Neuronal stem cell (in vitro differentiated cells): ENCODE measurements around the gene PLXNC1.

Source experiments
- DNase-seq: peaks from one replicate; pipeline ENCODE4 v3.0.0-alpha.2; 2013; ENCODE audit warnings: low spot score
- H2AFZ ChIP-seq: one replicate; pipeline ENCODE4 v1.6.1; 2013; ENCODE audit warnings: mild to moderate bottlenecking, low read length, inconsistent platforms
- H2AK5ac ChIP-seq: 2 replicates; pipeline ENCODE4 v1.6.1; 2013; ENCODE audit warnings: low read depth, mild to moderate bottlenecking, inconsistent platforms, low read length, moderate library complexity, mixed read lengths
- H2BK120ac ChIP-seq: 2 replicates; pipeline ENCODE4 v1.6.1; 2013; ENCODE audit warnings: low read depth, mild to moderate bottlenecking, inconsistent platforms, low read length, moderate library complexity, mixed read lengths
- H2BK12ac ChIP-seq: one replicate; pipeline ENCODE4 v1.6.1; 2013; ENCODE audit warnings: low read length, inconsistent platforms
- H2BK15ac ChIP-seq: 2 replicates; pipeline ENCODE4 v1.6.1; 2013; ENCODE audit warnings: mild to moderate bottlenecking, low read length, inconsistent platforms, mixed read lengths
- H2BK5ac ChIP-seq: one replicate; pipeline ENCODE4 v1.6.1; 2013; ENCODE audit warnings: inconsistent platforms, mild to moderate bottlenecking, low read length, moderate library complexity
- H3K14ac ChIP-seq: one replicate; pipeline ENCODE4 v1.6.1; 2013; ENCODE audit warnings: low read length, inconsistent platforms
- H3K18ac ChIP-seq: 2 replicates; pipeline ENCODE4 v1.6.1; 2013; ENCODE audit warnings: low read length, inconsistent platforms
- H3K23ac ChIP-seq: 2 replicates; pipeline ENCODE4 v1.6.1; 2013; ENCODE audit warnings: low read depth, mild to moderate bottlenecking, mixed read lengths, low read length, inconsistent platforms; ENCODE audit not compliant: poor library complexity
- H3K27ac ChIP-seq: replicated peaks from 3 replicates; pipeline ENCODE4 v1.5.1; 2013; ENCODE audit warnings: low read length, inconsistent platforms
- H3K27me3 ChIP-seq, 3 experiments: 2 replicates each; pipeline ENCODE4 v1.6.1; 2013; ENCODE audit warnings: low read length in 3 of 3, mild to moderate bottlenecking in 2 of 3, inconsistent platforms in 1 of 3, low read depth in 1 of 3, mixed read lengths in 1 of 3, moderate library complexity in 1 of 3; ENCODE audit not compliant: control insufficient read depth in 3 of 3, insufficient read depth in 3 of 3
- H3K36me3 ChIP-seq, 2 donors: replicated peaks in 1 of 2; 2 replicates each; pipeline ENCODE4 v1.6.1; 2013; ENCODE audit warnings: low read length in 2 of 2; ENCODE audit not compliant: control insufficient read depth in 2 of 2, insufficient read depth in 2 of 2
- H3K4ac ChIP-seq: 2 replicates; pipeline ENCODE4 v1.6.1; 2013; ENCODE audit warnings: inconsistent platforms, mild to moderate bottlenecking, low read length, moderate library complexity
- H3K4me1 ChIP-seq, 2 donors: 1 replicate in 1 of 2; 2 replicates in 1 of 2; pipeline ENCODE4 v1.6.1; 2013; ENCODE audit warnings: low read length in 2 of 2, low read depth in 1 of 2; ENCODE audit not compliant: control insufficient read depth in 2 of 2, insufficient read depth in 1 of 2
- H3K4me2 ChIP-seq: one replicate; pipeline ENCODE4 v1.6.1; 2013; ENCODE audit warnings: mild to moderate bottlenecking, low read length, inconsistent platforms; ENCODE audit not compliant: insufficient read depth, poor library complexity, severe bottlenecking
- H3K4me3 ChIP-seq, 2 donors: 2 replicates each; pipeline ENCODE4 v1.5.1; 2013; ENCODE audit warnings: low read length in 2 of 2, mild to moderate bottlenecking in 2 of 2, inconsistent platforms in 1 of 2, moderate library complexity in 1 of 2
- H3K79me1 ChIP-seq: one replicate; pipeline ENCODE4 v1.6.1; 2013; ENCODE audit warnings: low read depth, mild to moderate bottlenecking, inconsistent platforms, low read length, moderate library complexity
- H3K9ac ChIP-seq: one replicate; pipeline ENCODE4 v1.6.1; 2013; ENCODE audit warnings: mild to moderate bottlenecking, low read depth, low read length, inconsistent platforms; ENCODE audit not compliant: poor library complexity
- H3K9me3 ChIP-seq, 2 donors: replicated peaks in 1 of 2; 2 replicates each; pipeline versions ENCODE3 to v1.6.1; 2013; ENCODE audit warnings: low read length in 2 of 2, mild to moderate bottlenecking in 2 of 2, inconsistent platforms in 1 of 2, low read depth in 1 of 2, mixed read lengths in 1 of 2, moderate library complexity in 1 of 2; ENCODE audit not compliant: control insufficient read depth in 2 of 2, insufficient read depth in 1 of 2
- H4K8ac ChIP-seq: one replicate; pipeline ENCODE4 v1.6.1; 2013; ENCODE audit warnings: low read depth, mild to moderate bottlenecking, inconsistent platforms, low read length, moderate library complexity
- H4K91ac ChIP-seq: one replicate; pipeline ENCODE4 v1.6.1; 2013; ENCODE audit warnings: low read length, low read depth, mild to moderate bottlenecking, inconsistent platforms; ENCODE audit not compliant: poor library complexity
- WGBS, 2 donors: extraction: QIAGEN DNeasy Blood & Tissue Kit; methylation state at CpG; one replicate each; pipeline ENCODE4 v1.1.7; 2013; ENCODE audit warnings: missing lambda C conversion rate in 2 of 2, mixed read lengths in 1 of 2; ENCODE audit not compliant: insufficient read length in 2 of 2, insufficient replicate concordance in 1 of 2; ENCODE audit errors: extremely low coverage in 2 of 2; 5-methylcytosine and 5-hydroxymethylcytosine counted together

PLXNC1 gene

GRCh38 chr12:94144781-94145180 is 3.6 kb upstream of the PLXNC1 start:
- WGBS, 2 donors = no CpG with 5 or more reads among the region's 3 CpGs
- DNase-seq = no peak

DNA sequence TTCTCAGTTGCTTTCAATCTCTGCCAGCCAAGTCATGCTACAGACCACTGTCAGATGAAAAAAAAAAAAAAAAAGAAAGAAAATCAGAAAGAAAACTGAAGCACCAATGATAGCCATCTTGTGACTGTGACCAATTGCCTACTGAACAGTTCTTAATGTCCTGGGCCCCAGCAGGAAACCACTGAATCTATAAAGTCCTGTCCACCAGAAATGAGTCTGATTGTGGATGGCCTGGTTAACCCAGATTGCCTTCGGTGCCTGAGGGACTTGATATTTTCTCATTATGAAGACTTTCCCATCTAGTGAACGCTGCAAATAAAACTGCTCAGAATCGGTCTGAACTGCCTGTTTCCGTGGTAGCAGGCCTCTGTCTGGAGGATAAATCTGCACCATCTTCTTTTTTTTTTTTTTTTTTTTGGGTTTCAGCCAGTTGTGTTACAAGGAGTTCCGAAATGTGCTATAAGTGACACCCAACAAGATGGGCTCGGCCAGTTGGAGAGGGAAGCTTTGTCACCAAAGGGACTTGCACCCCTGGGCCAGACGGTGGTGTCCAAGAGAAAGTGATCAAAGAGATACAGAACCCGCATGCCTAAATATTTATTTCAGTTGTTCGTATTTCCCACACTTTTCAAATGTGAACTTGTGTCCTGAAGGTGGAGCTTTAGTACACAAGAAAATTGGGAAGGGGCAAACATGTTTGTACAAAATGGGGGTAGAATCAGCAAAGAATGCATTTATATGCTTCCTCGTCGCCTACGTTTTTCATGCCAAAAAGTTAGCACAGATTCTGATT is 3.0 kb upstream of the PLXNC1 start:
- Histone ChIP-seq H3K79me1 (no peaks in the 10 kb centered on the region), H3K4me2 (no peak overlapping the region), H3K4ac (no peak overlapping the region), H3K27me3 (peaks cover 0 to 20% (median 17%) of the 10 kb centered on the region in 3 experiments), H3K36me3 (no peaks in the 10 kb centered on the region), H2BK5ac (no peak overlapping the region), H3K18ac (no peak overlapping the region), H2BK12ac (no peak overlapping the region), H2BK120ac (no peak overlapping the region), H4K8ac (no peak overlapping the region), H3K9ac (no peak overlapping the region), H2AFZ (peak overlapping the region; percentile 51), H3K4me3 (no peak overlapping the region), H3K14ac (no peak overlapping the region), H3K4me1 (peaks cover 2% of the 10 kb centered on the region in 2 donors), H4K91ac (no peak overlapping the region), H3K27ac (no peak overlapping the region), H3K23ac (no peak overlapping the region), H2BK15ac (no peak overlapping the region), H3K9me3 (no peaks in the 10 kb centered on the region), H2AK5ac (no peak overlapping the region)
- no CpG with 5 or more reads among the region's 12 CpGs for WGBS, 2 donors
- DNase-seq = no peak

More at GRCh38 chr12:94144781-94145180, 3.6 kb upstream of the PLXNC1 start:
- Histone ChIP-seq H3K23ac (no peak overlapping the region), H3K4me2 (no peak overlapping the region), H3K14ac (no peak overlapping the region), H3K9ac (no peak overlapping the region), H2AFZ (no peak overlapping the region), H2BK15ac (no peak overlapping the region), H3K27me3 (peaks cover 0 to 17% (median 17%) of the 10 kb centered on the region in 3 experiments), H3K18ac (no peak overlapping the region), H2AK5ac (no peak overlapping the region), H4K91ac (no peak overlapping the region), H3K36me3 (no peaks in the 10 kb centered on the region), H3K4ac (no peak overlapping the region), H2BK5ac (no peak overlapping the region), H3K9me3 (no peaks in the 10 kb centered on the region), H3K79me1 (no peaks in the 10 kb centered on the region), H3K27ac (no peak overlapping the region), H2BK120ac (no peak overlapping the region), H4K8ac (no peak overlapping the region), H3K4me3 (no peak overlapping the region), H2BK12ac (no peak overlapping the region), H3K4me1 (peaks cover 0 to 2% of the 10 kb centered on the region in 2 donors)

DNA sequence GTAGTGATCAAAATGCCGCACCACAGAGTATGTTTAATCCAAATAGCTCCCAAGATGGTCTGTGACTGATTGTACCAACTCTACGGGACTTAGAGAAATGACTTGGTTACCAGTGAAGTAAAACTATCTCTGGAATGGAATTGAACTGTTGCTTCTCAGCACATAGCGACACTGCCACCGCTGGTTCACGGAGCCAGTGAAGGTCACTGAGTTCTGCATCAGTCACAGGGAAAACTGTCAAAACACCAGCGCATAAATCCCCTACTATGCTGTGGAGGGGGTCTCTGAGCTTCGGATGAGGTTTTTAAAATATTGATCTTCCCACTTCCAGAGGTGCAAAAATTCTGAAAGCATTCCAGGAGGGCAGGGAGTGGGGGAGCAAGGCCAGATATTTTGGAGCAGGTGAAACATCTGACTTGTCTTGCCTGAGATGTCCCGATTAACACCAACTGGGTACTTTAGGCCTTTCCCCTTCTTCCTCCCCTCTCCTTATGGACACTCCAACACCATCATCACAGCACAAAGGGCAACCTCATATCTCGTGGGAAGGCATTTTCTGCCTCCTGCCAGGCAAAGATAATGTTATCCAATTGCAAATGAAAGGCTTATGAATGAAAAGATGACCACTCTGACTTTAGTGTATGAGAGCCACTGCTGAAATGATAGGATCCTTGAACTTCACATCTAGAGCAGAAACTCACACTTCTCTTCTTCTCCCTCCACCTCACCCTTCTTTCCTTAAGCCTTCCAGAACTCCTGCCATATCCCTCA is 2.0 kb upstream of the PLXNC1 start:
- DNase-seq = no peak
- no peak overlapping the region for H2BK15ac ChIP-seq
- peaks cover 0 to 23% (median 17%) of the 10 kb centered on the region in 3 experiments for H3K27me3 ChIP-seq

More for the DNA sequence above, 2.0 kb upstream of the PLXNC1 start:
- Histone ChIP-seq H3K4ac (no peak overlapping the region), H2AFZ (peak overlapping the region; percentile 51), H2BK120ac (no peak overlapping the region), H3K79me1 (no peaks in the 10 kb centered on the region), H4K91ac (no peak overlapping the region), H3K4me3 (no peak overlapping the region), H3K4me1 (peaks cover 2 to 7% of the 10 kb centered on the region in 2 donors), H4K8ac (no peak overlapping the region), H2AK5ac (no peak overlapping the region), H3K27ac (no peak overlapping the region), H2BK5ac (no peak overlapping the region), H3K9me3 (no peaks in the 10 kb centered on the region), H3K23ac (no peak overlapping the region), H3K36me3 (no peaks in the 10 kb centered on the region), H2BK12ac (no peak overlapping the region), H3K9ac (no peak overlapping the region), H3K18ac (no peak overlapping the region), H3K4me2 (no peak overlapping the region), H3K14ac (no peak overlapping the region)
- WGBS, 2 donors = no CpG with 5 or more reads among the region's 9 CpGs
